HG03469 (cell line): ENCODE data around the gene SUN1.

Source experiments
- ATAC-seq: cut with Tn5 transposase; IDR thresholded peaks from one replicate; pipeline ENCODE4 v1.9.1; 2021; ENCODE audit warnings: mild to moderate bottlenecking, moderate library complexity, moderate number of reproducible peaks; ENCODE audit not compliant: unreplicated experiment

Gene SUN1

DNA sequence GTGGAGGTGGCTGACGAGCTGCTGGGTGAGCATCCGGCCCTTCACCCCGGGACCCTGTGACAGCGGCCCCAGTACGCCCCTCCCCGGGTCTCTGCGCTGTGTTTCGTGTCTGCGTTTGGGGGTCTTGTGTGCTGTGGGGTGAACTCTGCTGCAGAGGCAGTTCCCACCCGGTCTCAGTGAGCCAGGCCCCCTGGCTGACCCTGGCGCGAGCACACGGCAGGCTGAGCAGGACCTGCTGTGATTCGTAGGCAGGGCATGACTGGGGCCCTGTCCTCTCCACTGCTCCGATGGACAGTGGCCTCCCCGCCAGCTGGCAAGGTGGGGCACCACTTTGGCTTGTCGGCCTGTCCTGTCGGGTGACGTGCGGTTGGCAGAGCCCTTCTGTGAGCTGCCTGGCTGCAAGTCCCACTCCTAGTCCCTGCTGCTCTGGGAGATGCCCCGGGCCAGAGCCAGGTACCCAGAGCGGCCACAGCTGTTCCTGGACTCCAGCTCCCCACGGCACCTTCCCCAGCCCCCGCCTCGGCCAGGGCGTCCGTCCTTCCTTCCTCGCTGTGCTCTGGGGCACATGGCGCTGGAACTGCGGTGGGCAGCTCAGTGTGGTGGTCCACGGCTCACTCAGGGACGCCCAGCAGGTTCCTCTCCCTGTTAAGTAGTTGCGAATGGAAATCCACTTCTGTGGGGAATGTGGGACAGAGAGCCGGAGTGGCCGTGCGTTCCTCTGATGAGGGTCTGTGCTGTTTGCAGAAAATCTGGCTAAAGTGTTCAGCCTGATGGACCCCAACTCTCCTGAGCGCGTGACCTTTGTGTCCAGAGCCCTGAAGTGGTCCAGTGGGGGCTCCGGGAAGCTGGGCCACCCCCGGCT, 54.6 kb downstream of the SUN1 start:
- ATAC-seq: no peak

DNA sequence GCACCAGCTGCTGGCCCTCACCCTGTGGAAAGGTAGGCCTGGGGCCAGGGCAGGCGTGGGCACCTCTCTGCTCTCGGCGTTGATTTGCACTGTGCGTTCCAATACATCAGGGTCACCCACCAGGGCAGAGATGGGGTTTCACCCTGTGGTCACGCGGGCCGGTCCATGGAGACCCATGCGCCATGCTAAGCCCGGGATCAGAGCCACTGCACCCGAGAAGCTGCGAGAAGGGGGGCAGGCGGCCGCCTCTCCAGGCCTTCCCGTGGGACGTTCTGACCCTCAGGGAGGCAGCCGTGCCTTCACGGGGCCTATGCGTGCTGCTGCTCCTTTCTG, 55.2 kb downstream of the SUN1 start:
- no peak for ATAC-seq

DNA sequence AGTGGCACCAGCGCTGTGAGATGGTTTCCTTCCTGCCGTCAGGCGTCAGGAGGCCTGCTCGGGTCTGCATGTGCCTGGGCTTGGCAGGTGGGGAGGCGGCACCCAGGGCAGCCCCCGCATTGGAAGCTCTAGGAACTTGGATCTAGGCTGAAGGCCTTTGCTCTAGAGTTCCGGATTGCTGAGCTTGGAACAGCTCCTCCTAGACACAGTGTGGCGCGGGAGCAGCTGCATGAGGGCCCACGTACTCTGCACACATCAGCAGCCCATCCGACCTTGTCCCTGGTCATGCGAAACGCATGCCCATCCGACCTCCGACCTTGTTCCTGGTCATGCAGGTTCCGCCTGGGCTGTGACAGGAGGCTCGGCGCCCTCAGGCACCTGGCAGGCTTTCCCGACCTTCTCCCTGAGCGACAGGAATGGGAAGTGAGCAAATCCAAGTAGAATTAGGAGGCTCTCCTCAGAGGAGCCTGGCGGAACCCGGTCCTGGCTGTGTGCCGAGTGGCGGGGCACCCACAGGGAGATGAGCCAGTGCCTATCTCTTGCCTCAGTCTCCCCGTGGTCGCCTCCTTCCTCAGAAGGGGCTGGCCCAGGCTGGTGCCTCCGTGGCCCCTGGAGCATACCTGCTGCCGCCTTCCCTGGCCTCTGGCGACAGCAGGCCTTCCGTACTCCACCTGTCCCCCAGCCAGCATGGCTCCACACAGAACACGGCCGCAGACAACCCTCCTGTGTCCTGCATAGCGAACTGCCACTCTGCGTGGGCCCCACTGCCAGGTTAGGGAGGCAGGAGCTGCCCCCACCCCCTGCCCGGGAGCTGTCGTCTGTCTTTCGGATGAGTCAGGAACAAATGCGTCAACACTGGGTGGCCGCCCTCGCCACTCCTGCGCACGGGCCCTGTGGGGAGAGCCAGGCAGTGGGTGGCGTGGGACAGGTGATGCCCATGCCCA, 56.1 kb downstream of the SUN1 start:
- ATAC-seq: no peak

DNA sequence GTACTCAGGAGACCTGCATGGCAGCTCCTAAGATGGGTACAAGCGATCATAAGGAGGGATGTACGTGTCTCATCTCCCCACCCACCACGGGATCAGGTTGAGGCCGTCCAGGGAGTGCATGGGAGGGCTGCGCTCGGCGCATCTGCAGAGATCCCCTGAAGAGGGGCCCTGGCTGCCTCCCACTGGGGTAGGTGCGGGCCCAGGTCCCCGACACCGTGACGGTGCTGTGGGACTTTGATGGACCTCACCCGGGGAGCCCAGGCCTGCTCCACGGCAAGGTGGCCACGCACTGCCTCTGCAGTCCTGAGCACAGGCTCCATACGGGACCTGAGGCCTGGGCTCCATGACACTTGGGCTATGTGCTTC, 56.7 kb downstream of the SUN1 start:
- no peak for ATAC-seq

DNA sequence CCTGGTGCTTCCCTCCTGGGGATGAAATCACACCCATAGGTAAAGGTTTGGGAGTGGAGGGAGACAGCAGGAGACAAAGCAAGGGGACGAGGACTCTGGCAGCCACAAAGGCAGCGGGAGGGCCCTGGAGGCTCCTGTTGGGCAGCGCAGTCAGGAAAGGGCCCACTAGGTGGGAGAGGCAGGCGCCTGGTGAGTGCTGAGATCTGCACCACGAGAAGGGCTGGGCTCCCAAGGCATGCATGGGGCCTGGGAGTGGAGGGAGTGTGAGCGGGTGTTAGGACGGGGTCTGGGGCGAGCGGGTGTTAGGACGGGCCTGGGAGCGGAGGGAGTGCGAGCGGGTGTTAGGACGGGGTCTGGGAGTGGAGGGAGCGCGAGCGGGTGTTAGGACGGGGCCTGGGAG, 57.1 kb downstream of the SUN1 start:
- ATAC-seq: no peak

DNA sequence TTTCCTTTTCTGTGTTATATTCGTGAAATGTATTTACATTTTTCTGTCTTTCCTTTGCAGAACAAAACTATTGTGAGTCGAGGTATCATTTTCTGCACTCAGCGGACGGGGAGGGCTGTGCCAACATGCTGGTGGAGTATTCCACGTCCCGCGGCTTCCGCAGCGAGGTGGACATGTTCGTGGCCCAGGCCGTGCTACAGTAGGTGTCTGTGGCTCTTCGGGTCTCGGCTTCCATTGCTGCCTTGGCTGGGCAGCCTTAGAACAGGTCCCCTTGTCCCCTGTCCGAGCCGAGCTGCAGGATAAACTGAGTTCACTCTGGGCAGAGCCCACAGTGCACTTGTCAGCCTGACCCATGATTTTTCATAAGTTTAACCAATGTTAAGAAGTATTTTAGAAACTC, 58.6 kb downstream of the SUN1 start:
- ATAC-seq: no peak

DNA sequence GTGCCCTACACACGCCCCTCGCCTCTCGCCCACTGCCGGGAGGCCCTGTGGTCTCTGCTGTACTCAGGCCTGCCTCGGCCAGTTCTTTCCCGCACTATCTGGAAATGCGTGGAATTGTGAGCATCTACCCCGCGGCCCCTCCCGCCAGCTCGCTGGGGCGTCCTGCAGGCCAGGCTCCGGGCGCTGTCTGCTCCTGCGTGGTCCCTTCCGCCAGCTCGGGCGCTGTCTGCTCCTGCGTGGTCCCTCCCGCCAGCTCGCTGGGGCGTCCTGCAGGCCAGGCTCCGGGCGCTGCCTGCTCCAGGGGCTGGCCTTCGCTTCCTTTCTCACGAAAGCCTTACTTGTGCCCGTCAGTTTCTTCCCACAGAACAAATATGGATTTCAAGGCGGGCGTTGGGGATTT, 59.0 kb downstream of the SUN1 start:
- ATAC-seq: no peak

DNA sequence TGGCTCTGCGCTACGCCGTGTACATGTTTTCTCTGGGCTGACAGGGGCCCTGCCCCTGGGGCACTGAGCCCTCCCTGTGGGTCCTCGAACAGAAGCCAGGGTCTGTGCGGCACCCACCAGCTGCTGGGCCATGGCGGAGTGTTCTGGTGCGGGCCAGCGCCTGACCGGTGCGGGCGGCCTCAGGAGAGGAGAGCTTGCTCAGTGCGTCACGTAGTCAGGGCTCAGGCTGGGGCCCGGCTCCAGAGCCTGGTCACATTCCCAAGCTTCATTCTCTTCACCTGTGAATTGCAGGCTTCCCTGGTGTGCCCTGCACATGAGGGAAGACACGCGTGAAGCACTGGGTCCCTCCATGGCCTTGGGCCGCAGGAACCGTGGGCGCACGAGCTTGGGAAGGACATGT, 59.5 kb downstream of the SUN1 start:
- ATAC-seq: no peak

DNA sequence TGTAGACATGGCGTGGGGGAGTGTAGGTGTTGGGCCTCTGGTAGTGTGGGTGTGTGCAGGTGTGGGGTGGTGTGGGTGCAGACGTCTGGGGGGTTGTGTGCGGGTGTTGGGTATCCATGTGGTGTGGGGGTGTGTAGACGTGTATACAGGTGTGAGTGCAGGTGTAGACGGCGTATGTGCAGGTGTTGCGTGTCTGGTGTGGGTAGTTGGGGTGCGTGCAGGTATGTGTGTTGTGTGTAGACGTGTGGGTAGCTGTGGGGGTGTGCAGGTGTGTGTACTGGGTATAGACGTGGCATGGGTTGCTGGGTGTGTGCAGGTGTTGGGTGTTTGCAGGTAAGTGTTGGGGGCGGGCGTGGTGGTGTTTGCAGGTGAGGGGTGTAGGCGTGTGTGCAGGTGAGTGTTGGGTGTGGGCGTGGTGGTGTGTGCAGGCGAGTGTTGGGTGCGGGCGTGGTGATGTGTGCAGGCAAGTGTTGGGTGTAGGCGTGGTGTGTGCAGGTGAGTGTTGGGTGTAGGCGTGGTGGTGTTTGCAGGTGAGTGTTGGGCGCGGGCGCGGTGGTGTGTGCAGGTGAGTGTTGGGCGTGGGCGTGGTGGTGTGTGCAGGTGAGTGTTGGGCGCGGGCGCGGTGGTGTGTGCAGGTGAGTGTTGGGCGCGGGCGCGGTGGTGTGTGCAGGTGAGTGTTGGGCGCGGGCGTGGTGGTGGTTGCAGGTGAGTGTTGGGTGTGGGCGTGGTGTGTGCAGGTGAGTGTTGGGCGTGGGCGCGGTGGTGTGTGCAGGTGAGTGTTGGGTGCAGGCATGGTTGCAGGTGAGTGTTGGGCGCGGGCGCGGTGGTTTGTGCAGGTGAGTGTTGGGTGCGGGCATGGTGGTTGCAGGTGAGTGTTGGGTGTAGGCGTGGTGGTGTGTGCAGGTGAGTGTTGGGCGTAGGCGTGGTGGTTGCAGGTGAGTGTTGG, 60.6 kb downstream of the SUN1 start:
- no peak for ATAC-seq

DNA sequence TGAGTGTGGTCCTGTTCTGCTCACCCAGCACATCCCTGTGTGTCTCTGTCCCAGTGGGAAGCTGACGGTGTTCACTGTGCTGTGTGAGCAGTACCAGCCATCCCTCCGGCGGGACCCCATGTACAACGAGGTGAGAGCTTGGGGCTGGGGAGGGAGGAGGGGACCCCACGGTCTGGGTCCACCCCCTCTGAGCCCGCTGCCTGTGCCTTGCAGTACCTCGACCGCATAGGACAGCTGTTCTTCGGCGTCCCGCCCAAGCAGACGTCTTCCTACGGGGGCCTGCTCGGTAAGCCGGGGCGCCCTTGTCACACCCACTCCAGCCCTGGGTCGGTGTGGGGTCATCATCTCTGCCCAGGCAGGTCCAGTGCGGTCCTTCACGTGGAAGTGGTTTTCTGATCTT, 61.4 kb downstream of the SUN1 start:
- ATAC-seq: no peak

DNA sequence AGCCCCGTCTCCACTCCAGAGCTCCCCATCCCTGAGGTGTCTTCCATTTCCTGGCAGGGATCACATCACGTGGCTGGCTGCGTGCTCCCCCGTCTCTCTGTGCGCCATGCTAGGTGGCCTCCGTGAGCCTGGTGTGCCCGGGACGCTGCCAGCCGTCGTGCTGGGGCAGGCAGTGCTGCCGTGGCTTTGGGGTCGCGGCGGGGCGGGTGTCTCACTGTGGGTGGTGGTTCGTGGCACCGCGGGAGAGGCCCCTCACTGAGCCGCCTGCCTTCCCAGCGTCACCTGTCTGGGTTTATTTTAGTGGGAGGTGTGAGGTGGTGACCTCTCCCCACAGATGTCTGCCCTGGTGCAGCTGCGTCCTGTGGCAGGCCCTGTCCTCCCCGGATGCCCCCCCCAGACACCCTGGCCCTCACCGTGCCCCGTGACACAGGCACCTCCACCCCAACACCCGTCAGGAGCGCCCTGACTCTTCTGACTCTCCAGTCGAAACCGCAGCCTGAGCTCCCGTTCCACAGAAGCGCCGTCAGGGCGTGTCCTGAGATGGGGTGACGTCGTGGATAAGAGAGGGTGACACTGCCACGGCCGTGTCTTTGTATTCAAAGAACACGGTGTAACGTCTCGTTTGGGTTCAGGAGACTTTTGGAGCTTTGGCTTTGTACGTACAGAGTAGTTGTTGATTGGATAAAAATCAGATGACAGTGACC, 62.0 kb downstream of the SUN1 start:
- no peak for ATAC-seq

DNA sequence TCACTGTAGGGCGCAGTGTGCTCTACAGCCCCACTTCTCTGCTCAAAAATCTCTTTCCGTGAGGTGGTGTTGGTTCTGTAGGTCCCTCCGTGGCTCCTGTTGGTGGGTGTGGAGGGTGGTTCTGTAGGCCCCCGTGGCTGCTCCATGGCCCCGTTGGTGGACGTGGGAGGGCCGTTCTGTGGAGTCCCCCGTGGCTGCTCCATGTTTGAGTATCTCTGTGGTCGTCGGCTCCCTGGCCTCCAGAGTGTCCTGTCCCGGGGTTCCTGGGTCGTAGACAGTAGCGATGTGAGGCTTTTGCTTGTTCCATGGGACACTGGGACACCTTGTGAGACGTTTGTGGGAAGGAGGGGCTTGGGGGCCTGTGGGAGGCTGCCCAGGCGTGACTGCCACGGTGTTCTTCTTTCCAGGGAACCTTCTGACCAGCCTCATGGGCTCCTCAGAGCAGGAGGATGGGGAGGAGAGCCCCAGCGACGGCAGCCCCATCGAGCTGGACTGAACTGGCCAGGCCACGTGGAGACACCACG, 62.7 kb downstream of the SUN1 start:
- ATAC-seq: no peak

DNA sequence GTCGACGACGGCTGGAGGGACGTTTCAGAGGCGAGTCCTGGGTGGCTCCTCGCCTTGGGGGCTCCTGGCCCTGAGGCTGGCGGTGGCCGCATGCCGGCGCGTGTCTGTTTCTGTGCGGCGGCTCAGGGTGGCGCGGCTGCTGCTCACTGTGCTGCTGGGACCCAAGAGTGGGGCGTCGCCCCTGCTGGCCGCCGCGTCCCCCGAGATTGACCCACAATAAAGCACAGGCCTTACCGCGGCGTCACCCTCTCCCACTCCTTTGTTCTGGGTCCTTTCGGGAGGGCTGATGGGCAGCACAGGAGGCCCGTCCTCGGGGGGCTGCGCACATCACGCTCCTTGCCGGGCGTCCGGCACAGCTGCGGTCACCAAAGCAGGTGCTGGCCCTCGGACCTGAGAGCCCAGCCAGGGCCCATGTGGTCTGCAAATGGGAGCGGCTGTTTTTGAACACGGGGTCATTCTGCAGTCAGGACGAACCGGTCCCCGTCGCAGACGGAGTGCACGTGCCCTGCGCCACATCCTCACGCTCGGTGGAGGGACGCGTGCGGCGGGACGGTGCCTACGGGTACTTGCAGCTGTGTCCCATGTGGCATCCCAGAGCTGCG, 63.3 kb downstream of the SUN1 start:
- ATAC-seq: no peak

DNA sequence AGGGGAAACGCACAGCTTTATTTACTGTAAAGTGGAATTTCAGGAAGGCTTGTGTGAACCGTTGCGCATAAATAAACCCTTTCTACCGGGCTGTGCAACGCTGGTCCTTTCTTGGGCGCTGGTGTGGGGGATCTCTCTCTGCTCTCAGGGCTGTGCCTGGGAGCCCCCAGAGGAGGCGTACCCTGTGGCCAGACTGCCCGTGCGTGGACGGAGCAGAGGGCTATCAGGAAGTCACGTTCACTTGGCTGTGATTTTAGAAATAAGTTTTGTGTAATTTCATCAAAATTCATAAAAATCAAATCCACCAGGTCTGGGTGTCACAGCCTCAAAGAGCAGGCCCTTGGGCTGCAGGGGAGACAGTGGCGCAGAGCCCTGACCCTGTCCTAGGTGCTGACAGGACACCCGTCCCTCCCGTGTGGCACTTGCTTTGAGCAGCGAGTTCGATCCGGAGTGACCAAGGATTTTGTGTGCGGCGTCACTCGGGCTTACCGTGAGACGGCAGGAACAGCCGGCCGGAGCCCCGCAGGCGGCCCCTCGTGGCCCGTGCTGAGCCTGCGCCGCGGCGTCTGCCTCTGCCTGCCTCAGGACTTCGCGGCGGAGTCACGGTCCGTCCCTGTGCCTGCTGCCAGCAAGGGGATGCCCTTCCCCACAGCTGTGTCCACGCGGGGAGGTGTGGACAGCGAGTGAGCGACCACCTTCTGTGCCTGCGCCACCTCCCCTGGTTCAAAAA, 64.2 kb downstream of the SUN1 start:
- ATAC-seq: no peak

DNA sequence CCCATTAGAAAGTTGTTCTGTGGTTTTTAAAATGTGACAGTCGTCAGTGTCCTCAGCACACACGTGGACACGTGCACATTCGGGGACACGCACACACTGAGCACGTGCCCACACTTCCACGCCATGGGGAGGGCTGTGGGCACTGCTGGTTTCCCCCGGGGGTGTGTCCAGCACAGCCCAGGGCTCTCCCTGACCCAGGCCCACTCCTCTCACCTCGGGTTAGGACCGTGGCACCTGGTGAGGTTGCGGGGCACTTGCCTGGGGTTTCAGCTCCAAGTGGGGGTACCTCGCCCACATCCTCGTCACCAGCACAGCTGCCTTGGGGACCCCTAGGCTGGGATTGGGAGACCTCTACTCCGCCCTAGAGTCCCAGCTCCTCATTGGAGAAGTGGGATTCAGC, 64.8 kb downstream of the SUN1 start:
- ATAC-seq: no peak

DNA sequence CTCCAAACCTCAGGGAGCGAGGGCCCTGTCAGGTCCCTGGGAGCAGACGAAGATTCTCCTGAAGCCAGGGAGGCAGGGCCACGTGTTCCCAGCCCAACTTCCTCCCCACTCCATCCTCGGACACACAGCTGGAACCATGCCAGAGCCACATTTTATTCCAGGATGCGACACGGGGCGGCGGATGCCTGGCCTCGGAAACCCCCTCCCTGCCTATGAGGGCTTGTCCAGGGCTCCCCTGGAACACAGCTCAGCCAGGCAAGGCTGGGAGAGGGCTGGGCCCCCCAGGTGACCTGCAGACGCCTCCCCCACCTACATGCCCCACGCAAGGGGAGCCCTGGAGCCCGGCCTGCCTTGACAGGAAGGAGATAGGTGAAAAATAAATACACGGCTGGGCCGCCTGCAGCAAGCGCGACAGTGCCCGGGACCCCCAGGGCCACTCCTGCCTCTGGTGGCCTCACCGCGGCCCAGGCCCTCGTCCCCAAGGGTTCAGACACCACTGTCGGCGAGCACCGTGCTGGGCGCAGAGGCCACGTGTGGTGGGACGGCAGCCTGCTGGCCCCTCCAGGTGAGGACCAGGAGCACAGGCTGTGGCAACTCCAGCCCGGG, 65.6 kb downstream of the SUN1 start:
- ATAC-seq: no peak

DNA sequence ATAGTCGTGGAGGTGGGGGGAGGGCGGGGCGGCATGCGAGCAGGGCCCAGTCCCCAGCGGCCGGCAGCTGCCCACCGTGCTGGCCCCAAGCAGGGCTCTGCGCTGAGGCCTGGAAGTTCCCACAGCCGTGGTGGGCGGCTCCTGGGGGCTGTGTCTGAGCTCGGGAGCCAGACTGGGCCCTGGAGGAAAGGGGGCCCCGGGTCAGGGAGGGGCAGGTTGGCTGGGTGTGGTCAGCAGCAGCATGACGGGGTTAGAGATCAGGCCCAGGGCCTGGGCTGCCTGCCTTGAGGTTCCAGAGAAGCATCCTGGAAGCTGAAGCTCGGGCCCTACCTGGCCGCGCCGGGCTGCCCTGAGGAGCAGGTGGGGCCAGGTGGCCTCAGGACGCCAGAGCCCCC, 66.2 kb downstream of the SUN1 start:
- no peak for ATAC-seq

DNA sequence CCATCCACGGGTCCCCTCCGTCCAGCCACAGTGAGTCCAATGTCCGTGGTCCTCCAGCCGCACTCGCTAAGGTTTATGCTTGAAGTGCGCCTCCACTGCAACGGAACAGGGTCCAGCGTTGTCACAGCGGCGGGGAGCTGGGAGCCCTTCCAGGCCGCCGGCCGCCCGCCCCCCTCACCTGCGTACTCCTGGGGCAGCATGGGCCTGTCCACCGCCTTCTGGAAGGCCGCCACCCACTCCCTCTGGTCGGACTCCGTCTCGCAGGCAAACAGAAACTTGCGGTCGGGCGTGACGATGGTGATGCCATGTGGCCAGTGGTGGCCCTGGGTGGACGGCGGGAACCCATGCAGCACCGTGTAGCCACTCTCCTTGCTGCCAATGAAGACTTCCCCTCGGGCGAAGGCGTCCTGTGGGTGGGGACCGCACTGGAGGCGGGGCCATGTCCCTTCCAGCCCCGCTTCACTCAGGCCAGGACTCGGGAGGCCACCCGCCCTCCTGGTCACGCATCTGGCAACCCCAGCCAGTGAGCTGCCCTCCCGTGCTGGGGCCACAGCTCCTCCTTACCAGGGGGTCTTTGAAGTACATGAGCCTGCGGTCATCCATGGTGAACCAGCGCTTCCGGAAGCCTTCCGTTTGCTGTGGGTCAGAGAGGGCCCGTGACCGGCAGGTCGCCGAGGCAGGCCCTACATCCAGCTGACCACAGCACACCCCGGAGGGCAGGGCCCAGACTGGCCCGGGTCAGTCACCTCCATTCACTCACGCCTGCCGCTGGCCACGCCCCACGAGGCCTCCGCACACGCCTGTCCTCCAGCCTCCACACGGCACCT, 66.8 kb downstream of the SUN1 start:
- no peak for ATAC-seq
